GM23338 (cell line): ENCODE measurements around the gene HDGFL2. TPM values are rescaled to one million over a fixed set of nuclear protein-coding genes. Genes with fewer than 3 reads are reported as not detected.

ENCODE experiments used
- ATAC-seq: fragments of 200-7000 bp; cut with Tn5 transposase; 3 replicates; pipeline ENCODE4 v1.9.1; 2020
- DNase-seq: peaks from one replicate; pipeline ENCODE4 v3.0.0-alpha.2; 2015; ENCODE audit warnings: low spot score
- H2AFZ ChIP-seq: fragments of 200-600 bp; sonication (generic); 2 replicates; pipeline ENCODE4 v1.8.0; 2016; ENCODE audit warnings: antibody characterized with exemption, mild to moderate bottlenecking, moderate library complexity
- H3F3A ChIP-seq: fragments of 200-600 bp; sonication (generic); replicated peaks from 2 replicates; pipeline ENCODE4 v1.8.0; 2017; ENCODE audit warnings: antibody characterized with exemption, mixed run types, low read depth
- H3K27ac ChIP-seq: fragments of 200-600 bp; sonication (generic); 2 replicates; pipeline ENCODE4 v1.6.1; 2016; ENCODE audit warnings: low read depth
- H3K27me3 ChIP-seq: fragments of 200-600 bp; sonication (generic); 2 replicates; pipeline ENCODE4 v1.8.0; 2016; ENCODE audit warnings: mild to moderate bottlenecking, mixed run types, moderate library complexity; ENCODE audit not compliant: insufficient read depth
- H3K36me3 ChIP-seq: fragments of 200-600 bp; sonication (generic); 2 replicates; pipeline ENCODE4 v1.8.0; 2016; ENCODE audit warnings: mild to moderate bottlenecking; ENCODE audit not compliant: insufficient read depth
- H3K4me1 ChIP-seq: fragments of 200-600 bp; sonication (generic); 2 replicates; pipeline ENCODE4 v1.8.0; 2016; ENCODE audit warnings: mild to moderate bottlenecking, moderate library complexity; ENCODE audit not compliant: insufficient read depth
- H3K4me2 ChIP-seq: fragments of 200-600 bp; sonication (generic); 2 replicates; pipeline ENCODE4 v1.7.1; 2017; ENCODE audit warnings: mixed run types
- H3K4me3 ChIP-seq: fragments of 200-600 bp; sonication (generic); 2 replicates; pipeline ENCODE4 v1.6.1; 2016; ENCODE audit warnings: mixed run types
- H3K79me2 ChIP-seq: fragments of 200-600 bp; sonication (generic); replicated peaks from 2 replicates; pipeline ENCODE4 v1.8.0; 2017; ENCODE audit warnings: mild to moderate bottlenecking; ENCODE audit not compliant: insufficient read depth
- H3K9me2 ChIP-seq: fragments of 200-600 bp; sonication (generic); 2 replicates; pipeline ENCODE4 v1.8.0; 2017; ENCODE audit not compliant: insufficient read depth
- H4K20me1 ChIP-seq: fragments of 200-600 bp; sonication (generic); replicated peaks from 2 replicates; pipeline ENCODE4 v1.8.0; 2017; ENCODE audit warnings: mild to moderate bottlenecking; ENCODE audit not compliant: insufficient read depth
- H3K27ac Mint-ChIP-seq: 2 replicates; pipeline ENCODE4 v1.8.0; 2020; ENCODE audit warnings: inconsistent platforms, mild to moderate bottlenecking, moderate library complexity, mixed read lengths
- H3K27me3 Mint-ChIP-seq: 3 replicates; pipeline ENCODE4 v1.8.0; 2022; ENCODE audit warnings: low read depth, mild to moderate bottlenecking, moderate library complexity, mixed read lengths, inconsistent platforms; ENCODE audit not compliant: insufficient read depth, poor library complexity
- H3K36me3 Mint-ChIP-seq: 3 replicates; pipeline ENCODE4 v1.8.0; 2021; ENCODE audit warnings: low read depth, mild to moderate bottlenecking, inconsistent platforms, moderate library complexity, mixed read lengths
- H3K4me1 Mint-ChIP-seq: 3 replicates; pipeline ENCODE4 v1.8.0; 2020; ENCODE audit warnings: mild to moderate bottlenecking, inconsistent platforms, mixed read lengths
- H3K4me3 Mint-ChIP-seq: 3 replicates; pipeline ENCODE4 v1.8.0; 2021; ENCODE audit warnings: moderate library complexity, mild to moderate bottlenecking, inconsistent platforms, mixed read lengths
- H3K9me3 Mint-ChIP-seq: 3 replicates; pipeline ENCODE4 v1.8.0; 2020; ENCODE audit warnings: moderate library complexity, mild to moderate bottlenecking, inconsistent platforms, mixed read lengths
- CREB1 ChIP-seq: fragments of 250-450 bp; sonication (Bioruptor Pico); IDR thresholded peaks from 2 replicates; pipeline ENCODE4 v1.5.0; 2020; ENCODE audit warnings: low read depth, mild to moderate bottlenecking, moderate library complexity
- EZH2 ChIP-seq: fragments of 200-600 bp; sonication (generic); IDR thresholded peaks from one replicate; pipeline ENCODE4 v1.8.0; 2017; ENCODE audit warnings: antibody characterized with exemption, mild to moderate bottlenecking, low read depth; ENCODE audit not compliant: unreplicated experiment
- EZH2phosphoT487 ChIP-seq: fragments of 200-600 bp; sonication (generic); IDR thresholded peaks from one replicate; pipeline ENCODE4 v1.8.1; 2018; ENCODE audit warnings: antibody characterized with exemption; ENCODE audit not compliant: unreplicated experiment
- JUNB ChIP-seq: IDR thresholded peaks from one replicate; pipeline ENCODE4 v1.6.1; 2016; ENCODE audit warnings: antibody characterized with exemption; ENCODE audit not compliant: unreplicated experiment
- STAT1 ChIP-seq: IDR thresholded peaks from one replicate; pipeline ENCODE4 v1.6.1; 2016; ENCODE audit warnings: antibody characterized with exemption; ENCODE audit not compliant: unreplicated experiment
- polyA plus RNA-seq: library from polyadenylated mRNA; unstranded; fragments of >200 nt; fragmentation: Nextera tagmentation; extraction: Ambion mirVana; gene quantifications from 2 replicates; pipeline ENCODE4 v1.2.1, GENCODE V29; 2016
- total RNA-seq: library from RNA; depleted of rRNA; stranded (reverse); fragments of >200 nt; shearing (Covaris generic); gene quantifications from 2 replicates; pipeline ENCODE4 v1.2.3, GENCODE V29; 2014
- TF ChIP-seq, protein P1 (sequence below), 2 experiments: fragments of 200-600 bp in 1 of 2; sonication (generic) in 1 of 2; conservative IDR thresholded peaks; 2 replicates each; pipeline versions ENCODE4 v1.5.1 to v1.6.1; 2016 to 2017; ENCODE audit warnings: antibody characterized with exemption in 2 of 2, low read depth in 2 of 2, mild to moderate bottlenecking in 2 of 2, moderate library complexity in 1 of 2

Gene HDGFL2
- total and polyA plus RNA-seq, 2 experiments from 2014 or later = 64.8 to 113 TPM

DNA sequence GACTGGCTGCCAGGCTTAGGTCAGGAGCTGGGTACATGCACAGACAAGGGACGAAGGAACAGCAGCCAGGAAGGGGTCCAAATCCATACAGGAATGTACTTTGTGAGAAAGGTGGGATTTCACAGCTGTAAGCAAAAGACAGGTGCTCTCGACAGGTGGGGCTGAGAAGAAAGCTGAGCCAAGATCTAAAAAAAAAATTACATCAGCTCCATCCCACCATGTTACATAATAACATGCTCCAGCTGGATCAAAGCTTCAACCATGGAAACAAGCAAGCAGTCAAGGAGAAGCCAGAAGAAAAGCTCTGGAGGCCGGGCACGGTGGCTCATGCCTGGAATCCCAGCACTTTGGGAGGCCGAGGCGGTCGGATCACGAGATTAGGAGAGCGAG, 22.5 kb upstream of the HDGFL2 start:
- Histone ChIP-seq H2AFZ (no peak overlapping the region), H3K4me1 (no peaks in the 10 kb centered on the region), H3K9me2 (no peaks in the 10 kb centered on the region), H3K36me3 (no peaks in the 10 kb centered on the region), H3F3A (peaks cover 13% of the 10 kb centered on the region; the same call in 1 of the 2 replicates), H3K79me2 (no peaks in the 10 kb centered on the region), H3K27me3 (no peaks in the 10 kb centered on the region), H4K20me1 (peaks cover 6% of the 10 kb centered on the region), H3K4me3 (no peak overlapping the region), H3K27ac (no peak overlapping the region), H3K4me2 (no peak overlapping the region)
- TF ChIP-seq EZH2phosphoT487 (no peak), EZH2 (no peak), STAT1 (no peak), CREB1 (no peak)
- Mint-ChIP-seq H3K27me3 (peaks cover 39% of the 10 kb centered on the region), H3K9me3 (no peaks in the 10 kb centered on the region; the same call in 1 of the 3 replicates), H3K4me1 (peaks cover 3% of the 10 kb centered on the region; the same call in 1 of the 3 replicates), H3K27ac (no peak overlapping the region), H3K36me3 (peaks cover 40% of the 10 kb centered on the region), H3K4me3 (no peak overlapping the region)
- ATAC-seq = no peak
- DNase-seq = no peak

- Histone ChIP-seq H3K79me2 (0 out of 2 replicates have a peak, but pooled peaks cover 4% of the 10 kb centered on the region), H3K27me3 (no peaks in the 10 kb centered on the region), H3K27ac (no peak overlapping the region), H3K4me1 (peaks cover 8% of the 10 kb centered on the region), H3K4me2 (no peak overlapping the region), H3F3A (no peaks in the 10 kb centered on the region), H3K9me2 (no peaks in the 10 kb centered on the region), H3K36me3 (no peaks in the 10 kb centered on the region), H3K4me3 (no peak overlapping the region), H4K20me1 (peaks cover 6% of the 10 kb centered on the region), H2AFZ (no peak overlapping the region)
- H3K36me3 Mint-ChIP-seq = peaks cover 35% of the 10 kb centered on the region
- no peak overlapping the region for H3K27ac Mint-ChIP-seq
- no peak overlapping the region for H3K4me3 Mint-ChIP-seq
- H3K27me3 Mint-ChIP-seq = peaks cover 42% of the 10 kb centered on the region
- H3K4me1 Mint-ChIP-seq = peaks cover 14% of the 10 kb centered on the region
- no peak for ATAC-seq
- DNase-seq = no peak
- no peaks in the 10 kb centered on the region; the same call in 1 of the 3 replicates for H3K9me3 Mint-ChIP-seq
- TF ChIP-seq, protein P1, sequence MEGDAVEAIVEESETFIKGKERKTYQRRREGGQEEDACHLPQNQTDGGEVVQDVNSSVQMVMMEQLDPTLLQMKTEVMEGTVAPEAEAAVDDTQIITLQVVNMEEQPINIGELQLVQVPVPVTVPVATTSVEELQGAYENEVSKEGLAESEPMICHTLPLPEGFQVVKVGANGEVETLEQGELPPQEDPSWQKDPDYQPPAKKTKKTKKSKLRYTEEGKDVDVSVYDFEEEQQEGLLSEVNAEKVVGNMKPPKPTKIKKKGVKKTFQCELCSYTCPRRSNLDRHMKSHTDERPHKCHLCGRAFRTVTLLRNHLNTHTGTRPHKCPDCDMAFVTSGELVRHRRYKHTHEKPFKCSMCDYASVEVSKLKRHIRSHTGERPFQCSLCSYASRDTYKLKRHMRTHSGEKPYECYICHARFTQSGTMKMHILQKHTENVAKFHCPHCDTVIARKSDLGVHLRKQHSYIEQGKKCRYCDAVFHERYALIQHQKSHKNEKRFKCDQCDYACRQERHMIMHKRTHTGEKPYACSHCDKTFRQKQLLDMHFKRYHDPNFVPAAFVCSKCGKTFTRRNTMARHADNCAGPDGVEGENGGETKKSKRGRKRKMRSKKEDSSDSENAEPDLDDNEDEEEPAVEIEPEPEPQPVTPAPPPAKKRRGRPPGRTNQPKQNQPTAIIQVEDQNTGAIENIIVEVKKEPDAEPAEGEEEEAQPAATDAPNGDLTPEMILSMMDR (conservative IDR thresholded peaks at IDR 0.05; ENCODE audit: low read depth in 2 of 2) = peak in 1 of 2 experiments; percentile 26; a peak in 2 of 4 replicates
- TF ChIP-seq JUNB = no peak
Measured at GRCh38 chr19:4452230-4452990, 19.7 kb upstream of the HDGFL2 start.
